Middle frontal gyrus (tissue), 1 donor: ENCODE measurements around the gene TRIM75.
"Not testable (repeated sequence)": the region's sequence is repeated elsewhere in the genome, so short reads cannot be mapped to it uniquely, and the experiment has no call there.

Experiments
- DNase-seq: peaks from one replicate; pipeline ENCODE4 v3.0.0-alpha.2; 2015; ENCODE audit warnings: low spot score; ENCODE audit errors: extremely low spot score

TRIM75 gene

DNA sequence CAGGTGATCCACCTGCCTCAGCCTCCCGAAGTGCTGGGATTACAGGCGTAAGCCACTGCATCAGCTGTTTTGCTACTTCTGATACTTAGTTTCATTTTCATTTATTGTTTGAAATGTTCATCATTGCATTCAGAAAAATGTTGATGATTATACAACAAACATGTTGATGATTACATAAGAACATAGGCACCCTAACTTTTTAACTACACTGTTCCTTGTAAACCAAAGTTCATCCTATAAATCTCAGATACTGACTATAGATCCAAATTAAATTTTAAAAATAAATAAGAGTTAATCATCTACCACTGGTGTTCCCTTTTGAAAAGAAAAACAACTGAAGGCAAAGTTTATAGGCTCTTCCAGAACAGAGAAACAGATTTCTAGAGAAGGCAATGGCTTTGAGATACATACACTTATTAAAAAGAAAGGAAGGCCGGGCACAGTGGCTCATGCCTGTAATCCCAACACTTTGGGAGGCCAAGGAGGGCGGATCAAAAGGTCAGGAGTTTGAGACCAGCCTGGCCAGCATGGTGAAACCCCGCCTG is 23.4 kb downstream of the TRIM75 start:
- DNase-seq, result no peak

DNA sequence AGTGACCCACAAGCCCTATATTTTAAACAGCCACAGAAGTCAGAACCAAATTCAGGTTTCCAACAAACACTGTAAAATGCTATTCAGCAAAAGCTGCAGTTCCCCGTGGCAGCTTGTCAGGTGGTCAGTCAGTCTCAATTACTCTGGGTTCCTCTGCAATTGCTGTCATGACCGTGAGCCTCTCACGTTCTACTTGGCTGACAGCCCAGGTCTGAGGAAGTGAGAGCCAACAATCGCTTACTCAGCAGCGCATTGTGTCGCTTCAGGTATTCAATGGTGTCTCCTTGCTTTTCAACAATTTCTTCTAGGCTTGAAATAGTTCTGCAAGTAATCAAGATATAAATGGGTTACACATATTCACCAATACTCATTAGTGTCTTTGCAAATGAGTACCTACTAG is 25.8 kb downstream of the TRIM75 start:
- DNase-seq, result no peak

DNA sequence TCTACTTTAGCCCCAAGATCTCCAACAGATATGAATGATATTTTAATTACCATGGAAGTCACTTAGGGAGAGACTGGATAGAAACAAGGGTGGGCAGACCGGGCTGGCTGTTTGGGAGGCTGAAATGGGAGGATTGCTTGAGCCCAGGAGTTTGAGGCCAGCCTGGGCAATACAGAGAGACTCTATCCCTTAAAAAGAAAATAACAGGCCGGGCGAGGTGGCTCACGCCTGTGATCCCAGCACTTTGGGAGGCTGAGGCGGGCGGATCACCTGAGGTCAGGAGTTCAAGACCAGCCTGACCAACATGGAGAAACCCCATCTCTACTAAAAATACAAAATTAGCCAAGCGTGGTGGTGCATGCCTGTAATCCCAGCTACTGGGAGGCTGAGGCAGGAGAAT is 31.1 kb downstream of the TRIM75 start:
- not testable (repeated sequence) for DNase-seq

DNA sequence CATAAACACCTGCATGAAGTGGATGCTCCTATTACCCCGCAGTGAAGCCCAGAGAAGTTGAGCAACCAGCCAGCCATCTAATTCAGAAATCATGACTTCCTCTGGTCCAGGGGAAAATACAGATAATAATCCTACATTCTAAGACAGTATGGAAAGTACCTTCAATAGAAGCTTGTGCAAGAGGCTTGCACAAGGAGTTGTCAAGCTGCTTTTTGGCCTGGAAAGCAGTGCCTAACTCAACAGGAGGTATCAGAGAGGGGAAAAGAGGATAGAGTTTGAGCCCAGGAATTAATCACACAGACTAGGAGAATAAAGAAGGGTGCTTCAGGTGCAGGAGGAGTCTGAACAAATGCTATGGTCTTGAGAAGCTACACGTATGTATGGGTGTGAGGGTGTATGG is 32.3 kb downstream of the TRIM75 start:
- DNase-seq, result no peak

DNA sequence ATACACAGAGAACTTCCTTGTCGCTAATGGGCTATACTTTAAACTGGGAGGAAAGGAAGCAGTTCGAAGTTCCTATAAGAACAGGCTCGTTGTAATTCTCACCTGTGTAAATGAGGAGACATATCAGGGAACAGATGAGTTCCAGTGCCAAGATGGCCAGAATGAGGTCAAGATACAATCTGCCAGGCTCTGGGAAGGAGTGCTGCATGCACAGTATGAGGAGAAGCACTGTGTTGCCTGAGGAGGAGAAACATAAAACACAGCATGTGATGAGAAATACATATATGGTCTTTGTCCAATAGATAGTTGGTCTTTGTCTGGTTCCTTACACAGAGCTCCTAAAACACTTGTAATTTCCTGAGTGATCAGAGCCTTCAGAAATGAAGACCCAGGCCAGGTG is 34.7 kb downstream of the TRIM75 start:
- no peak for DNase-seq

DNA sequence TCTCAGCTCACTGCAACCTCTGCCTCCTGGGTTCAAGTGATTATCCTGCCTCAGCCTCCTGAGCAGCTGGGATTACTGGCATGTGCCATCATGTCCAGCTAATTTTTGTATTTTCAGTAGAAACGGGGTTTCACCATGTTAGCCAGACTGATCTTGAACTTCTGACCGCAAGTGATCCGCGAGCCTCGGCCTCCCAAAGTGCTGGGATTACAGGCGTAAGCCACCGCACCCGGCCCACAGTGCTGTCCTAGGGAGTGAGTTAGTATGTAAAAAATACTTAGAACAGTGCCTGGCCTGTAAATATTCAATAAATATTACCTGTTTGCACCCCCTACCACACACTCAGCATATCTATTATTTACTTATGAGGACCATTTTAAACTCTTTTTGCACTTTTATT is 38.5 kb downstream of the TRIM75 start:
- DNase-seq, result not testable (repeated sequence)

DNA sequence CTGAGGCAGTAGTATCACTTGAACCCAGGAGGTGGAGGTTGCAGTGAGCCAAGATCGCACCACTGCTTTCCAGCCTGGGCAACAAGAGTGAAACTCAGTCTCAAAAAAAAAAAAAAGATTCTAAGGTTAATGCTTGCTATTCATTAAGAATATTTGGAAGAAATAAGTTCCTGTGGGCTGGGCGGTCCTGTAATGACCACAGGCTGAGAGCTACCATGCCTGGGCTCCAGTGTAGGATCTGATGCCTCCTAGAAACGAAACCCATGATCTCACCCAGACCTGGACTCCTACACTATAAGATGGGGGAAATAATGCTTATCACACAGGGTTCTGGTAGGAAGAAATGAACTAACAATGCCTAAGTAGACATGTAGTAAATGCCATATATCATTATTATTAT is 41.2 kb downstream of the TRIM75 start:
- no peak for DNase-seq

DNA sequence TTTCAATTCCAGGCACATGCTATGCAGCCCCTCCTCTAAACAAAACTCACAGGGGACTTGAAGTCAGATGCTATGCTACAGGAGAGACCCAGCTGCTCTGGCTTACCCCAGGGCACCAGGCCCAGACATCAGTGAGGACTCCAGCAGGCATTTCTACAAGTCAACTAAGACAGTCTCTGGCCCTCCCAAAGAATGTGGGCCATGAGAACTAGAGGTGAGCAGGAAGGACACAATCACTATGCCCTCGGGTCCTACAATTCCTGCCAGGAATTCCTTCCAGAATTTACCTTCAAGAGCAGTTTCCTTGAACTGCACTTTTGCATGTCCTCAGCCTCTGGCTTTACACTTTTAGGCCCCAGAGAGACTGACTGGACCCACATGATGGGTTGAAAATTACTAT is 41.6 kb downstream of the TRIM75 start:
- DNase-seq, result no peak

DNA sequence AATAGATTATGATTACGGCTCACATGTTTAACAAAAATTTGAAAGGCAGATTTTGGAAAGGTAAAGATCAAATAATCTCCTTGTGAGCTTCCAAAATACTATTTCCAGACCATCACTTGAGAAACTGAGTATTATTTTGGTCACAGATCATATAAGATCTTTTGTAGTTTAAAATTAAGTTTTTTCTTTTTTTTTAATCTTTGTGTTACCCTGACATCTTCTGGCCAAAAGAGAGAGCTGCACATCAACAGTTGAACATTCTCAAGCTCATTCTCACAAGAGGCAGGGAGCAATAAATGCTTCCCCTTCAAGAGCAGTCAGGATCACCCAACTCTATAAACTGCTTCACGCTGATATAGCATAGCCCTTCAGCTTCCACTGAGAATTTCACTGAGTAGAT is 43.1 kb downstream of the TRIM75 start:
- no peak for DNase-seq

DNA sequence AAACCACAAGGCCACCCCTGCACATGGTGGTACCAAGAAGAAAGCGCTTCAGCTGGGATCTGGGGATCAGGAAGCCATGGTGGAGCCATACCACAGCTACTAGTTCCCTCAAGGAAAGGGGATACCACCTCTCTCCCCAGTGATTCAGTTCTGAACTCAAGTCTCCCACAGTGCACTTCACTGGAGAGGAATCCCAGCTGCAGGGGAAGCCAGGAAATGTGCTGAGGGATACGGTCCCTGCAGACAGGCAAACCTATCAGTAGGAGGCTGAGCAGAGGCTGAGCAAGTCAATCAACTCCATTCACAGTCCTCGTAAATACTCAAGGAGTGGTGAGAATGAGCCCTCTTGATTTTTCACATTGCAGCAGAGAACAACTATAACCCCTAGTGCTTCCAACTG is 48.0 kb downstream of the TRIM75 start:
- no peak for DNase-seq

DNA sequence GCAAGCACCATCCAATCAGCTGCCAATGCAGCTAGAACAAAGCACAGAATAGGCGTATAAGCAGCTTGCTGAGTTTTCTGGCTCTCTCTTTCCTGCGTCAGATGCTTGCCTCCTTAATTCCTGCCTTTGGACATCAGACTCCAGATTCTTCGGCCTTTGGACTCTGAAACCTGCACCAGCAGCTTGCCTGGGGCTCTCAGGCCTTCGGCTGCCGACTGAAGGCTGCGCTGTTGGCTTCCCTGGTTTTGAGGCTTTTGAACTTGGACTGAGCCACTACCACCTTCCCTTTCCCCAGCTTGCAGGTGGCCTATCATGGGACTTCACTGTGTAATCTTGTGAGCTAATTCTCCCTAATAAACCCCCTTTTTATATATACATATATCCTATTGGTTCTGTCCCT is 52.9 kb downstream of the TRIM75 start:
- DNase-seq, result no peak
